Left colon (tissue), 2 donors: ENCODE results near the gene MARK3. TPM values are rescaled to one million over a fixed set of nuclear protein-coding genes. Genes with fewer than 3 reads are reported as not detected.
"Not testable (repeated sequence)": the region's sequence is repeated elsewhere in the genome, so short reads cannot be mapped to it uniquely, and the experiment has no call there.

Experiments used
- ATAC-seq: fragments of 200-7000 bp; cut with Tn5 transposase; one replicate; pipeline ENCODE4 v1.9.1; 2020; ENCODE audit warnings: mild to moderate bottlenecking, moderate library complexity
- DNase-seq, 2 donors: peaks; one replicate each; pipeline ENCODE4 v3.0.0-alpha.2; 2020
- intact Hi-C, 2 donors: fragments of 100-400 bp; cut with DNase I in 1 of 2; cut with micrococcal nuclease in 1 of 2; formaldehyde crosslinking; loops; one replicate each; pipeline versions ENCODE4 v1.11.2 to v1.14.0; 2022; cut with DNase I, micrococcal nuclease
- long read RNA-seq: library from polyadenylated mRNA; unstranded; transcript quantifications from one replicate; pipeline ENCODE4 v2.0.0, GENCODE V29; 2021
- total RNA-seq, 2 donors: library from RNA; stranded (reverse); fragmentation: NEBNext Ultra II Directional; extraction: Animal tissue kit (Norgen Biotek cat#: 25700); gene quantifications; one replicate each; pipeline ENCODE4 v1.2.1, GENCODE V29; 2021
- donor health status: DM: no; HTN: no; CAD: no.
- donor health status: DM: yes; HTN: yes; CAD: no.

MARK3 gene
- 10 to 100 TPM; 55.6 to 68.4 TPM for total RNA-seq
- long read RNA-seq, transcript MARK3-201 (16 exons, 2,911 nt) = minor isoform, 17 of 106 reads
- long read RNA-seq, transcript MARK3-202 (16 exons, 3,283 nt) = major isoform, 48 of 106 reads
- long read RNA-seq, partial matches to known transcripts = 9 of 106 reads
- long read RNA-seq, other reads (novel, unspliced or antisense) = 24 of 106 reads

DNA sequence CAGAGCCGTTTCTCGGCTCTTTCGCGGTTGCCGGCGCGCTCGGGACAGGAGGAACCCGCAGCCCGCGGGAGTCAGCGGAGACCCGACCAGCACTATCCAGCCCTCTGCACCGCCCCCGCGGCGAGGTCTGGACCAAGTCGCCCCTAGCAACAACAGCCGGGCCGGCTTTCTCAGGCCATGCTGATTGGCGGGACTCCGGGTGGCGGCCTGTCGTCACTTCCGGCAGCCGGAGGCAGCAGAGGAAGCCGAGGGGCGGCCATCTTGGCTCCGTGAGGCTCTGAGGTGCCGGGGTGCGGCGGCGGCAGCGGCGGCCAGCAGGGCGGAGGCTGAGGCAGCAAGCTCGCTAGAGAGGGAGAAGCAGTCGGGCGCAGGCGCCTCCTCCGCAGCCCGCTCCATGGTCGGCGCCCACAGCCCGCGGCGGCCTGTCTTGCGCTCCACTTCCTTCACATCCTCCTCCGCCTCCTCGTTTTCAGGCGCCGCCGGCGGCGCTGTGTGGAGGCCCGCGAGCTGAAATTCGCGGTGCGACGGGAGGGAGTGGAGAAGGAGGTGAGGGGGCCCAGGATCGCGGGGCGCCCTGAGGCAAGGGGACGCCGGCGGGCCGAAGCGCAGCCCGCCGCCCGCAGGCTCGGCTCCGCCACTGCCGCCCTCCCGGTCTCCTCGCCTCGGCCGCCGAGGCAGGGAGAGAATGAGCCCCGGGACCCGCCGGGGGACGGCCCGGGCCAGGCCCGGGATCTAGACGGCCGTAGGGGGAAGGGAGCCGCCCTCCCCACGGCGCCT, at the start of gene MARK3:
TSS of gene MARK3 (plus strand) at position 264 of the 777 bp plus-strand sequence. CDS start 615 bp downstream, outside the sequence.
- intact Hi-C loops = no loop called here

DNA sequence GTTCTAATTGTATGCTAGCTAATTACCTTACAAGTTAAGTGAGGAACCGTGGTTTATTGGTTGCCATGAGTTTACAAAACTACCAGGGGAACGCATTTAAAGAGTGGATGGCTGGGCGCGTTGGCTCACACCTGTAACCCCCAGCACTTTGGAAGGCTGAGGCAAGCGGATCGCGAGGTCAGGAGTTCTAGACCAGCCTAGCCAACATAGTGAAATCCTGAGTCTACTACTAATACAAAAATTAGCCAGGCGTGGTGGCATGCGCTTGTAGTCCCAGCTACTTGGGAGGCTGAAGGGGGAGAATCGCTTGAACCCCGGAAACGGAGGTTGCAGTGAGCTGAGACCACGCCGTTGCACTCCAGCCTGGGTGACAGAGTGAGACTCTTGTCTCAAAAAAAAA, 49.0 kb upstream of the MARK3 start:
- no peak for ATAC-seq
- intact Hi-C loops = no loop called here
- peak in 1 of 2 donors; percentile 18 for DNase-seq

More for the DNA sequence above, at the start of gene MARK3:
- DNase-seq = peak; percentile 97
- peak; percentile 95 for ATAC-seq

- intact Hi-C loops = no loop called here
- DNase-seq (no peak), ATAC-seq (no peak)
Measured at GRCh38 chr14:103337794-103338193, 47.4 kb upstream of the MARK3 start.

GRCh38 chr14:103339561-103339960, 45.7 kb upstream of the MARK3 start:
- intact Hi-C loops = no loop called here
- DNase-seq = no peak
- no peak for ATAC-seq

- DNase-seq (no peak), ATAC-seq (no peak)
- intact Hi-C loops = no loop called here
Measured at GRCh38 chr14:103340480-103341212, 44.6 kb upstream of the MARK3 start.

DNA sequence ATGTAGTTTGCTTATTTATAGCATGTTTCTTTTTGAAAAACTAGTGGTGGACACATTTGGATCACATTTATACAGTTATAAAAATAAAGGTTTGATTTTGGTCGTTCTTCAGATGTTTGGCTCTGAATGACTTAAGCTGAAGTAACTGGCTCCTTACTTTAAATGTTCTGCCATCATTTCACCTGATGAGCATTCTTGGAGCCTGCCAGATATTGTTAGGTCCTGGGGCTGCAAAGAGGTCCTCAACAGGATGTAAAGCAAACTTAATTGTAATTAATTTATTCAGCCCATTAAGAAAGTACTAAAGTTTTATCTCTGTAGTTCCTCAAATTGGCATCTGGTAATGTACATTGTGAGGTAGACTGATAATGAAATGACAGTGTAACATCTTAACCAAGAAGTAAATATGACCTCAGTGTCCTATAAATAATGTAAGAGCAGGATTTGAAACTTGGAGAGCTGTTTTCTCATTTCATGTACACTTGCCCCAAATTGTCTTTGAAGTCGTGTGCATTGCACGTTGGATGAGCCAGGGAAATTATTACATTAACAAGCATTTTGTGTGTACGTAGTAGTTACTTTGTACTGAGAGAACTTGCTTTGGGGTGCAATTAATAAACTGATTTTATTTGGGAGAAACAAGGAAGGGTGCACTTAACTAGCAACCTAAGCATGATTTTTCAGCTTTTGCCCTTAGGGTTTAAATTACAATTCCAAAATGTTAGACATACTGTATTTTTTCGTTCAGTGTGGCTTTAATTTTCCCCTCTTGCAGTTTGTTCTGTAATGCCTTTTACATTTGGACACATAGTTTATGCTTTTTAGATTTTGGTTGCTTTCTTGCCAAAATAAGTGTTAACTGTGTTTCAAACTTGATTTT, 43.7 kb upstream of the MARK3 start:
- ATAC-seq = no peak
- intact Hi-C loops = no loop called here
- no peak for DNase-seq

DNA sequence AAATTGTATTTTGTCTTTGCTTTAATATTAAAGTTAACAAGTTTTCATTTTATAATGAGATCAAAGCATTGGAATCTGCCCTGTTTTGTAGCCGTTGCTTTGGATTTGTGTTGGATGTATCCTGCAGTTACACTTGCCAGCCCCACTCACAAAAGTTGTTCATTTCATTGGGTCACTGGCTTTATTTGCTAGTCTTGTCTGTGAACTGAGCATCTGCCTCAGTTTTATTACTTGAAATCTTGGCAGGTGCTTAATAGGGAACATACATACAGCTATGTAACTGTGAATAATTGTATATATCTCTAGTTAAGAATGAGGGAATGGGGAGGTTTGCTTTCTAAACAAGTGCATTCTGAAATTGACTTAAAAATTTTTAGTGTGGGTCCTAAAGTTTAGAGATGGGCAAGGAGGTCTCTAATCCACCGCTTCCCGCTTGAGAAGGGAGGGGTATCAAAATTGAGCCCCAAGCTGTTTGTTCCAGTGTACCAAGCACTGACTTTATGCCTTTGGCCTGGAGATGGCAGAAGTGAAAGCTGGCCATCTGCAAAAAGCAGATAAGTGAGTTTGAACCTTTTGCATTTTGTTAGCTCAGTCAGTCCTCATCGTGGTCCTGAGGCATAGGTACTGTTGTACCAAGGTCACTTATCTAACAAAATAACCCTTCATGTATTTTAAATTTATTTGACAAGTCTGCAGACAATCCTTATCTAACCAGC, 41.9 kb upstream of the MARK3 start:
- intact Hi-C loops = no loop called here
- DNase-seq = no peak
- no peak for ATAC-seq

DNA sequence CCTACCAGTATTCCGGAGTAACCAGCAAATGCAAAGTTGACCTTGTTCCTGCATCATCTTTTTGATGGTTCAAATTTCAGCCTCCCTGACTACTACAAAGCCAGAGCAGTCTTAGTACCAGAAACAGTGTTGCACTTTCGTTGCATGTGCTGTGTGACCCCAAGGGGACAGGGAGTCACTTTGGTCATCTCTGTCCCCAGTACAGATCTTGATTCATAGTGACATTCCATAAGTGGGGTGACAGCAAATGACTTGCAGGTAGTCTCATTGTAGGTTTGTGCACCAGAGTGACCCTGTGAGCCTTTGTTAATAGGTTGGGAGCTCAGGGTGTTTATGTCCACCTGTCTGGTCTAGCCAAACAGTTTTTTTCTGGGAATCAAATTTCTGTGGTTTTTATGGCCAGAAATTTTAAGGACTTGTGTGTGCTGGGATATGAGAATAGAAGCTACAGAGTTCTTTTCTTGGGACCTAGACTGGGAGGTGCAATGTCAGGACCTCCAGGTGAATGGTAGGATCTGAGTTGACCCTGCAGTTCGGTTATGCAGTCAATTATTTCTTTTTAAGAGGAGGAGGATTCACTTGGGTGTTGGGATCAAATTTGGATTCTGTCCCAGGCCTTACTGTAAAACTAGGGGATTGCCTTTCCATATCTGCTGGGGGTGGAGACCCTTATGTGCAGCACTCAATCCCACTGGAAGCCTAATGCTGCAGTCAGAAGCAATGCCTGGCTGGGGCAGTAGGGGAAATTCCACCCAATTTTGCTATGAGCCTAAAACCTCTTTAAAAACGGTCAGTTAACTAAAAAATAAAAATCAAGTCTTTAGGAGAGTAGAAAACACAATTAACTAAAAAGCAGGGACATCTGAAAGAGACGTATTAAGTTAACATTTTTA, 41.1 kb upstream of the MARK3 start:
- intact Hi-C loops = no loop called here
- ATAC-seq = no peak
- DNase-seq = no peak

DNA sequence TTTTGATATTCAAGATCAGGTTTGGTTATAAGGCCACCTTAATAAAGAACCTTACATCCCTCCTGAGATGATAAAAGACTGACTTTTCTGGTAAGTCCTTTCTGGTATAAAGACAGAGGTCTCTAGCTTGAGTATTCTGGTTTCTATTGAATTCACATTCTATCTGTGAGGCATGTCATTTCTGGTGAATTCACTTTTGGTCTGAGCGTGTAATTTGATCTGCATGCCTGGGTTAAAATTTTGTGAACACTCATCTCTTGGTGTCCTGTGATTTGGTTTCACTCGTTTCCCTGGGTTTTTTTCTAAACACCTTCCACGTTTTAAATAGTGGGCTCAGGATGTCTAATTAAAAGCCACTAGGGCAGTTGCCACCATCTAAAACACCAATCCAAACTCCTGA, 38.9 kb upstream of the MARK3 start:
- intact Hi-C loops = no loop called here
- ATAC-seq (no peak), DNase-seq (no peak)

GRCh38 chr14:103347091-103347815, 38.0 kb upstream of the MARK3 start:
- ATAC-seq (peak; percentile 17), DNase-seq (no peak)
- intact Hi-C loops = no loop called here

DNA sequence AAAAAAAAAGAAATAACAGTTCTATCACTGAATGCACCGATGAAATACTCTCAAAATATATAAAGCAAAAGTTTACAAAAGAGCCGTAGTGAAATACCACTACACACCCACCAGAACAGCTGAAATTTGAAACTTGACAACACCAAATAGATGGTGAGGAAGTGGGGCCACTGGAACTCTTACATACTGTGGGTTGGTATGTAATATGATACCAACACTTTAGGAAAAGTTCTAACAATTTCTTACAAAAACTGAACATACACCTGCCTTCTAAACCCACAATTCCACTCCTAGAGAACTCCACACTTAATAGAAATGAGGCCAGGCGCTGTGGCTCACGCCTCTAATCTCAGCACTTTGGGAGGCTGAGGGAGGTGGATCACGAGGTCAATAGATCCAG, 37.1 kb upstream of the MARK3 start:
- ATAC-seq (no peak), DNase-seq (no peak)
- intact Hi-C loops = no loop called here

GRCh38 chr14:103349982-103350381, 35.2 kb upstream of the MARK3 start:
- DNase-seq = no peak
- intact Hi-C loops = no loop called here
- ATAC-seq = no peak

GRCh38 chr14:103353362-103353761, 31.9 kb upstream of the MARK3 start:
- DNase-seq (no peak), ATAC-seq (no peak)
- intact Hi-C loops = no loop called here

DNA sequence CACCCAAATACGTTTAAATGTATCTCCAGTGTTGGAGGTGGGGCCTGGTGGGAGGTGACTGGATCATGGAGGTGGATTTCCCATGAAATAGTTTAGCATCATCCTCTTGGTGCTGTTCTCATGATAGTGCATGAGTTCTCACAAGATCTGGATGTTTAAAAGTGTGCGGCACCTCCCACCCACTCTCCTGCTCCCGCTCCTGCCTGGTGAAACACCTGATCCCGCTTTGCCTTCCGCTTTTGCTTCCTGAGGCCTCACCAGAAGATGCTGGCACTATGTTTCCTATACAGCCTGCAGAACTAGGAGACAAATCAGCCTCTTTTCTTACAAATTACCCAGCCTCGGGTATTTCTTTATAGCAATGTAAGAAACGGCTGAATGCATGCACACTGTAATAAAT, 31.1 kb upstream of the MARK3 start:
- intact Hi-C loops = no loop called here
- no peak for ATAC-seq
- no peak for DNase-seq

DNA sequence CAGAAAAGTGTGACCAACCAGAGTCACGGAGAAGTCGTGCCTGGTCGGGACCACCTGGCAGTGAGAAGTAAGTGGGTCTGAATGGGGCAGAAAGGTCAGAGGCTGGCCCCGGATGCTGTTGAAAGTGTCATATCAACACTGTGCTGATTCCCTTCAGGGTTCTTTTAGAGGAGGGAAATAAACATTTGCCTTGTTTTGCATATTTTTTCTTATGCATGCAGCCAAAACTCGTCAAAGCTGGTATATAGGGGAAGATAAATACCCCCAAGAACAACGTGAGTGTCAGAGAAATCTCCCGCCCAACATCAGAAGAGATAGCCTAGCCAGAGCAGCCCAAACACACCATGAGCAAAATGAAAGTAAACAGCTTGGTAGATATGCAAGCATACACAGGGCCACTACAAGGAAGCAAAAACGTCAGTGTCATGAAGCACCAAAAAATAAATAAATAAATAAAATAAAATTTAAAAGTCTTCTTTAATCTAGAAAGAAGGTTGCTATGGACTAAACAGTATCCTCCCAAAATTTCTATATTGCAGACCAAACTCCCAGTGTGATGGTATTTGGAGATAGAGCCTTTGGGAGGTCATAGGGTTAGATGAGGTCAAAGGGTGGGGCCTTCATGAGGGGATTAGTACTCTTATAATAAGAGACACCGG, 29.1 kb upstream of the MARK3 start:
- DNase-seq (no peak), ATAC-seq (peak; percentile 57)
- intact Hi-C loops = no loop called here

GRCh38 chr14:103357552-103357951, 27.7 kb upstream of the MARK3 start:
- ATAC-seq, intact Hi-C loops, DNase-seq: not testable (repeated sequence)
